Cardiac fibroblast (primary cell): Measurements from ENCODE around the gene ZNF783.
A peak's percentile ranks its signal among the peaks of the same experiment; 100 is the strongest.

ENCODE experiments used
- DNase-seq, 2 donors: peaks; one replicate each; pipeline versions ENCODE4 v3.0.0 to v3.0.0-alpha.2; 2010; ENCODE audit warnings: low read depth in 2 of 2
- H3K4me3 ChIP-seq, 2 donors: replicated peaks in 1 of 2; 1 replicate in 1 of 2; 2 replicates in 1 of 2; pipeline ENCODE4 v1.5.1; 2011; ENCODE audit warnings: low read depth in 2 of 2, low read length in 2 of 2, mild to moderate bottlenecking in 2 of 2, moderate library complexity in 1 of 2
- CTCF ChIP-seq: IDR thresholded peaks from one replicate; pipeline ENCODE4 v1.5.1; 2011; ENCODE audit warnings: low read depth, mild to moderate bottlenecking, low read length, inconsistent platforms

The ZNF783 gene

GRCh38 chr7:149281508-149282330 is 19.7 kb downstream of the ZNF783 start:
- DNase-seq = no peak
- no peak overlapping the region for H3K4me3 ChIP-seq
- no peak for TF ChIP-seq CTCF

GRCh38 chr7:149282331-149282655 is 20.3 kb downstream of the ZNF783 start:
- no peak for DNase-seq

GRCh38 chr7:149283321-149283720 is 21.3 kb downstream of the ZNF783 start:
- no peak overlapping the region for H3K4me3 ChIP-seq
- DNase-seq = no peak
- TF ChIP-seq CTCF = no peak

More at GRCh38 chr7:149282331-149282655, 20.3 kb downstream of the ZNF783 start:
- no peak for TF ChIP-seq CTCF
- H3K4me3 ChIP-seq = no peak overlapping the region

- TF ChIP-seq CTCF = no peak
- no peak for DNase-seq
- no peak overlapping the region for H3K4me3 ChIP-seq
Measured at GRCh38 chr7:149284343-149284742, 22.3 kb downstream of the ZNF783 start.

- TF ChIP-seq CTCF = no peak
- DNase-seq = peak; percentile 86 to 89
- H3K4me3 ChIP-seq = peak overlapping the region; percentile 62 to 71
Measured at GRCh38 chr7:149284850-149285585, 23.0 kb downstream of the ZNF783 start.

GRCh38 chr7:149285603-149286002 is 23.6 kb downstream of the ZNF783 start:
- H3K4me3 ChIP-seq = peak overlapping the region; percentile 62 to 71
- no peak for TF ChIP-seq CTCF
- DNase-seq = peak; percentile 32 to 41
